LHCN-M2 (cell line): ENCODE data around the gene EIF4G3. TPM values are rescaled to one million over a fixed set of nuclear protein-coding genes. Genes with fewer than 3 reads are reported as not detected.

Source experiments
- DNase-seq: peaks from one replicate; pipeline ENCODE4 v3.0.0-alpha.2; 2012; ENCODE audit warnings: low read depth
- total RNA-seq: library from RNA; depleted of rRNA; stranded (reverse); fragments of >200 nt; gene quantifications from 2 replicates; pipeline ENCODE4 v1.2.3, GENCODE V29; 2014; rRNA removed

Gene EIF4G3
- total RNA-seq, 1 experiment from 2014 or later, result 45.8 TPM

DNA sequence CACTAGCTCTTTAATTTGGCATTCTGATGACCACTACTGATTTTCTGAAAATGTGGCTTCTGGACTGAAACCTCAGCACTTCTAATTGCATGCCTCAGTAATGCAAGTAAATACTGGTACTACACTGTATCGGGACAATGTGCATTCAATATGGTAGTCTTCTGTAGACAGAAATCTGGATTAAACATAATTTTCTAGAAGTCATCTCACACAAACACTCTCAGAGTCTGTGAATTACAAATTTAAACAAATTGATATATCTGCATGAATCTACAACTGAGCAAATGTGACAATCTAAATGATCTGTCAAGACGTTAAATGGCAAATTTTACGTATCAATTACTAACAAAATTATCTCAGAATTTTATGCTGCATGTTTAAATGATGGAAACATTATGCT lies 413.3 kb downstream of the EIF4G3 start:
- DNase-seq, result no peak

DNA sequence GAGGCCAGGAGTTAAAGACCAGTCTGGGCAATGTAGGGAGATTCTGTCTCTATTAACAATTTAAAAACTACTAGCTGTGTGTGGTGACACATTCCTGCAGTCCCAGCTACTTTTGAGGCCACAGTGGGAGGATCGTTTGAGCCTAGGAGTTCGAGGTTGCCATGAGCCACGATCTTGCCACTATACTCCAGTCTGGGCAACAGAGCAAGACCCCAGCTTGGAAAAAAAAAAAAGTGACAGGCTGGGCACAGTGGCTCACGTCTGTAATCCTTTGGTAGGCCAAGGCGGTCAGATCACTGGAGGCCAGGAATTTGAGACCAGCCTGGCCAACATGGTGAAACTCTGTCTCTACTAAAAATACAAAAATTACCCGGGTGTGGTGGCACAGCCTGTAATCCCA lies 416.4 kb downstream of the EIF4G3 start:
- DNase-seq, result no peak

Other genes starting within 250 kb of the EIF4G3 start
- gene ECE1, start 113.6 kb upstream of the EIF4G3 start, total RNA-seq, result 50.5 and 61.5 TPM in 2 replicates